Upper lobe of left lung (tissue), 4 donors: Measurements from ENCODE around the gene KLHDC10.

Experiments used
- EP300 ChIP-seq, 4 donors: sonication (generic); formaldehyde crosslinking; IDR thresholded peaks; one replicate each; pipeline ENCODE4 v1.5.1; 2017; ENCODE audit warnings: antibody characterized with exemption in 4 of 4, control low read depth in 2 of 4
- POLR2A ChIP-seq, 4 donors: fragments of 450-650 bp; IDR thresholded peaks; one replicate each; pipeline ENCODE4 v1.5.1; 2016 to 2017; ENCODE audit warnings: antibody characterized with exemption in 4 of 4, mild to moderate bottlenecking in 2 of 4
- POLR2AphosphoS5 ChIP-seq, 2 donors: sonication (generic); formaldehyde crosslinking; IDR thresholded peaks; one replicate each; pipeline ENCODE4 v1.5.1; 2017; ENCODE audit warnings: antibody characterized with exemption in 2 of 2
- TF ChIP-seq, protein P1 (sequence below), 6 experiments: fragments of 450-650 bp in 4 of 6; fragments of 200-600 bp in 2 of 6; sonication (generic) in 2 of 6; IDR thresholded peaks; one replicate each; pipeline ENCODE4 v1.5.1; 2016 to 2019; ENCODE audit warnings: antibody characterized with exemption in 6 of 6

DNA sequence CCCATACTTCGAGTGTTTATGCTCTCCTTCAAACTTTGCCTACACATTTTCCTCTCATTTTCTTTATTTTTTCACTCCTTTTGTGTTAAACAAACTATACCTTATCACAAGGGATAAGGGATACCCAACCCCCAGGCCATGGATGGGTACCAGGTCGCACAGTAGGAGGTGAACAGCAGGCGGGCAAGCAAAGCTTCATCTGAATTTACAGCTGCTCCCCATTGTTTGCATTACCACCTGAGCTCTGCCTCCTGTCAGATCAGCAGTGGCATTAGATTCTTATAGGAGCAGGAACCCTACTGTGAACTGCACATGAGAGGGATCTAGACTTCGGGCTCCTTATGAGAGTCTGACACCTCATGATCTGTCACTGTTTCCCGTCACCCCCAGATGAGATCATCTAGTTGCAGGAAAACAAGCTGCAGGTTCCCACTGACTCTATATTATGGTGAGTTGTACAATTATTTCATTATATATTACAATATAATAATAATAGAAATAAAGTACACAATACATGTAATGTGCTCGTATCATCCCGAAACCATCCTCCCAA, 47.6 kb upstream of the KLHDC10 start:
- TF ChIP-seq, protein P1, sequence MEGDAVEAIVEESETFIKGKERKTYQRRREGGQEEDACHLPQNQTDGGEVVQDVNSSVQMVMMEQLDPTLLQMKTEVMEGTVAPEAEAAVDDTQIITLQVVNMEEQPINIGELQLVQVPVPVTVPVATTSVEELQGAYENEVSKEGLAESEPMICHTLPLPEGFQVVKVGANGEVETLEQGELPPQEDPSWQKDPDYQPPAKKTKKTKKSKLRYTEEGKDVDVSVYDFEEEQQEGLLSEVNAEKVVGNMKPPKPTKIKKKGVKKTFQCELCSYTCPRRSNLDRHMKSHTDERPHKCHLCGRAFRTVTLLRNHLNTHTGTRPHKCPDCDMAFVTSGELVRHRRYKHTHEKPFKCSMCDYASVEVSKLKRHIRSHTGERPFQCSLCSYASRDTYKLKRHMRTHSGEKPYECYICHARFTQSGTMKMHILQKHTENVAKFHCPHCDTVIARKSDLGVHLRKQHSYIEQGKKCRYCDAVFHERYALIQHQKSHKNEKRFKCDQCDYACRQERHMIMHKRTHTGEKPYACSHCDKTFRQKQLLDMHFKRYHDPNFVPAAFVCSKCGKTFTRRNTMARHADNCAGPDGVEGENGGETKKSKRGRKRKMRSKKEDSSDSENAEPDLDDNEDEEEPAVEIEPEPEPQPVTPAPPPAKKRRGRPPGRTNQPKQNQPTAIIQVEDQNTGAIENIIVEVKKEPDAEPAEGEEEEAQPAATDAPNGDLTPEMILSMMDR (IDR thresholded peaks at IDR 0.05): no peak
- TF ChIP-seq POLR2AphosphoS5 (IDR thresholded peaks at IDR 0.05) (no peak), EP300 (IDR thresholded peaks at IDR 0.05) (no peak), POLR2A (IDR thresholded peaks at IDR 0.05) (no peak)
